ENCODE data around the gene EPN2.

The EPN2 gene

DNA sequence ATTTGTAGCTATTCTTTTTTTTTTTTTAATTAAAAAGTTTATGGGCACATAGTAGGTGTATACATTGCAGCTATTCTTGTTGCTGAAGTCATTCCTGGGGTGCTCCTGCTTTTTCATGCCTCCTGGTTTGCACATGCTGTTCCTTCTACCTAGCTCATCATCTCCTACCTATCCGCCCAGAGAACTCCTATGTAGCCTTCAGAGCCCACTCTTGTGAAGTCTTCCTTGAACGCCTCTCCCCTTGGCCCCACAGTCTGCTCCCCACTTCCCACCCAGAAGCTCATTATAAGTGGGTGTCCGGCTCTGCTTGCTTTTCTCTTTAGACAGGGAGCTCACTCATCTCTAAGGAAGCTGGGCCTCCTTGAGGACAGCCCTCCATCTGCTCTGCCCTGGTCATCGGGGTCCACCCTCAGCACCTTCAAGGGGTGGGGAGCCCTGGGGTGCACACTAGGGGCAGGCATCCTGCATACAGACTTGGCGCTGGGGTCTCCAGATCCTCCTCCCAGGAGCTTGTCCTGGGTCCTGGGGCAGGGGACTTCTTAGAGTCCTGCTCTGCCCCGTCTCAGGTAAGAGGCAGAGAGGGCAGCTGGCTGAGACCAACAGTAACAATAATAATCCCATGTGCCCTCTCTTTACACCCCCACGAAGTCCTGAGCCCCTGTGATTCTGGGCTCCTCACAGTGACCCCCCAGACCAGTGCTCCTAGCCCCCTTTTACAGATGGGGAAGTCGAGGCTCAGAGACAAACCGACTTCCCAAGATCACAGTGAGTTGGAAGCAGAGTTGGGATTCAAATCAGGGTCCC is 128.9 kb downstream of the EPN2 start:
- TF ChIP-seq, protein P1, sequence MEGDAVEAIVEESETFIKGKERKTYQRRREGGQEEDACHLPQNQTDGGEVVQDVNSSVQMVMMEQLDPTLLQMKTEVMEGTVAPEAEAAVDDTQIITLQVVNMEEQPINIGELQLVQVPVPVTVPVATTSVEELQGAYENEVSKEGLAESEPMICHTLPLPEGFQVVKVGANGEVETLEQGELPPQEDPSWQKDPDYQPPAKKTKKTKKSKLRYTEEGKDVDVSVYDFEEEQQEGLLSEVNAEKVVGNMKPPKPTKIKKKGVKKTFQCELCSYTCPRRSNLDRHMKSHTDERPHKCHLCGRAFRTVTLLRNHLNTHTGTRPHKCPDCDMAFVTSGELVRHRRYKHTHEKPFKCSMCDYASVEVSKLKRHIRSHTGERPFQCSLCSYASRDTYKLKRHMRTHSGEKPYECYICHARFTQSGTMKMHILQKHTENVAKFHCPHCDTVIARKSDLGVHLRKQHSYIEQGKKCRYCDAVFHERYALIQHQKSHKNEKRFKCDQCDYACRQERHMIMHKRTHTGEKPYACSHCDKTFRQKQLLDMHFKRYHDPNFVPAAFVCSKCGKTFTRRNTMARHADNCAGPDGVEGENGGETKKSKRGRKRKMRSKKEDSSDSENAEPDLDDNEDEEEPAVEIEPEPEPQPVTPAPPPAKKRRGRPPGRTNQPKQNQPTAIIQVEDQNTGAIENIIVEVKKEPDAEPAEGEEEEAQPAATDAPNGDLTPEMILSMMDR (IDR thresholded peaks at IDR 0.05) = no peak

DNA sequence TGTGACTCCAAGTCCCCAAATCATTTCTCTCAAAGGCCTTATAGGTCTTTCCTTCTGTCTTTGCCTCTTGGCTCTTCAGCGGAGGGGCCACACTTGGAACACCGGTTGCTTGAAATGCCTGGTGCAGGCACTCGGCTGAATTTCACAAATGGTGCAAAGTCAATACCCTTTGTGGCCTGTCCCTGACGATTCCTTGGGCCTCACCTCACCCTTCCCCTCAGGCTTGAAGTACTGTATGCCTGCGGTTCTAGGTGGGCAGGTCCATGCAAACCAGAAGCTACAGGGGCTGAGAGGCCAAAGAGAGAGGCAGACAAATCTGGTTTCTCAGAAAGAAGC is 129.4 kb downstream of the EPN2 start:
- TF ChIP-seq, protein P1 (IDR thresholded peaks at IDR 0.05) = no peak

DNA sequence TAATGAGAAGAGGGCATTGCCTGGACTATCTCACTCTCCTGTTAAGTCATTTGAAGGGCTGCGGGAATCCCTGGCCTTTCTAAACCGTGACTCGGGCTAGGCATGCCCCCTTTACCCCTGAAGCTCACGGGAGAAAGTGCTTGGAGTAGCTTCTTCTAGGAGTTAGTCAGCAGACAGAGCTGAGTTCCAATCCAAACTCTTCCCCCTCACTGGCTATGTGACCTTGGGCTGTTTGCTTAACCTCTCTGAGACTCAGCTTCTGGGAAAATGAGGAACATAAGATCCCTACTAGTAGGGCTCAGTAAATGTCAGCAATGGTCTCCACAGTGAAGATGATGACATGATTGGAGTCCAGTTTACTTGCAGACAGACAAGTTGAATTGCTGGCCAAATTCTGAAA is 131.1 kb downstream of the EPN2 start:
- TF ChIP-seq, protein P1 (IDR thresholded peaks at IDR 0.05) = no peak

DNA sequence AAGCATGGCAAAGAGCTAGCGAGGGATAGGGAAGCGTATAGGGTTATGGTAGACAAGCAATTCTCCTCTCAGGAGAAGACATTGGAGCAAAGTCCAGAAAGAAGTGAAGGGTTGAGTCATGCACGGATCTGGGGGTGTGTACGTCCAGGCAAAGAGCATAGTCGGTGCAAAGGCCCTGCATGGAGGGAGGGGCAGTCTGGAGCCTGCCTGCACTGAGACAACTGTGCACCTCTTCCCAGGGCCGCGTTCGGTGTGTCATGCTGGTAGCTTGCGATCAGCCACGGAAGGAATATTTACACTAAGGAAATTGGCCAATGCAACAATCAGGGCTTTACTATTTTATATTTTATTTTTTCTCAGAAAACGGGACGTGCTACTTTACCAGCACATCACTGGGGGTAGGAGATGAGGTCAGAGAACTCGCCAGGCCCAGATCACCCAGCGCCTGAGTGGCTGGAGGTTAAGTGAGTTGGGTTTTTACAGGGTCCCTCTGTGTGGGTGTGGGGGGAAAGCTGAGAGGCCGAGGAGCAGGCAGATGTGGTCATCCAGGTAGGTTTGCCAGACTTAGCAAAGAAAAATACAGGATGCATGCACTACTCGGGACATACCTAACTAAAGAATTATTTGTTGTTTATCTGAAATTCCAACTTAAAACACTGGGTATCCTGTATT is 132.1 kb downstream of the EPN2 start:
- TF ChIP-seq, protein P1 (IDR thresholded peaks at IDR 0.05) = no peak

DNA sequence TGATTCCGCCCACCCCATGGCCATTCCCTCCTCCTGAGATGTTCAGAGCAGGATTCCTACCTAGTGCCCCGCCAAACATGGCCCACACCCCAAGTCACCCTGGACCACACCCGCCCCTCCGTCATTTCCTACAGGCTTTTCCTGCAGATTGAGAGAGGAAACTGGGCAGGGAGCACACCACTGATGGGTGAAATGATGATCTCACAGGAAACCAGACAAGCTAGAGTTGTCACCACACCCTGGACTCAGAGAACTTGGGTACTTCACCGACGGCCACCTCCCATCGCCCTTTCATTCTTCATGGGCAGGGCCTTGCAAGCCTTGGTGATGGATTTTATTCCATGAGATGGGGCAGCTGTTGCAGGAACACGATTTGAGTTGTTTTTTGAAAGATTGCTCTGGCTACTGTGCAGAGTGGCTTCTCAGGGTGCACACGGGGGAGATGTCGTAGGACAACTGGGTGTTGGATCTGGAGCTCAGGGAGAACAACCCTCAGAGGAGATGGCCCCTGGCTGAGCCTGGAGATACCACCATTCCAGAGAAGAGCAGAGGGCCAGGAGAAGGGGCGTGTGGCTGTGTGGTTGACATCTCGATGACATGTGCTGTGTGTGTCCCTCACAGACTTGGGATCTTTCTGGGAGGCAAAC is 132.8 kb downstream of the EPN2 start:
- TF ChIP-seq, protein P1 (IDR thresholded peaks at IDR 0.05) = no peak

DNA sequence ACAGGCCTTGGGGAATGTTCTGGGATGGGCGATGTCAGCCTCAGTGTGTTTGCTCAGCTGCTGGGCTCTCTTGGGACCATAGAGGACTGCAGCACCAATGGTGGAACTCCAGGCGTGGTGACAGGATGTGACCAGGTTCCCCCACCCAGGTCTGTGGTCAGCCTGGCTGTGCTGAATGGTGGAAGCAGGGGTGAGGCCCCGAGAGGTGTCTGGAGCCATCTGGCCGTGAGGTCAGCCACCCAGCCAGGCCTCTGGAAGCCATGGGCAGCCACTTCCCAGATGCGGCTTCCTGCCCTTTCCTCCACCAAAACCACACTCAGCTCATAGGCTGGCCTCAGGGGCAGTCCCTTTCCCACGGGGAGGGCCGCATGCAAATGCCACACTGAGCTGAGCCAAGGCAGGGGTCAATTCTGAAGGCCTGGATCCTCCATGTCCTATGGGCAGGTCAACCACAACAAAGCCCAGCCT is 133.4 kb downstream of the EPN2 start:
- TF ChIP-seq, protein P1 (IDR thresholded peaks at IDR 0.05) = no peak

DNA sequence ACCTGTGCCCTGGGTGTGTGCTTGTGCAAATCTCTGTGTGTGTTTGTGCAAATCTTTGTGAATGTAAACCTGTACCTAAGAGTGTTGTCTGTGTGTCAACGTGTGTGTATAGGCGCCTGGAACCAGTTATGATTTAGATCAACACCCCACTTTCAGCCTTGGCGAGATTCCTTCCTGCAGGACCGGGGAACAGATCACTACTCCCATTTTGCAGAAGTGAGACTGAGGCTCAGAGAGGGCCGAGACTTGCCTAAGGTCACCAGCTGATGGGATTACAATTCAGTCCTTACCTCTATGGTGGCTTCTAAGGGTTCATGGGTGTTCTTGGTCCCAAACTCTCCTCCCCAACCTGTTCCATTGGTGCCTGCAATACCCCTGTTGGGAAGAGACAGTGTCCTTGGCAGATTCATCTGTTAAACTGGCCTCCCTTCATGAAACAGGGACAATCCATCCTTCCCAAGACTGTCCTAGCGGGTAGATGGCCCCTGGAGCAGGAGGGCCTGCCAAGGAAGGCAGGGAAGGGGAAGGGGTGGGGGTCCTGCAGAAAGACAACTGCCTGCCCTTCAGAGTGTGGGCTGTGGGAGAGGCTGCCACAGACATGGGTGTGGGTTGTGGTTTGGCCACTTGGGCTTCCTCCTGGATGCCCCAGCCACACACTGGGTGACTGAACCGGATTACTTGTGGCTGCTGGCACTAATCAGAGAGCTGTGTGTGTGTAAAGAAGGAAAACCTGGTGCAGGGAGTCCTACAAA is 134.3 kb downstream of the EPN2 start:
- TF ChIP-seq, protein P1 (IDR thresholded peaks at IDR 0.05) = no peak

All from LNCAP (cell line).